ENCODE measurements around the gene HSF2BP. TPM values are rescaled to one million over a fixed set of nuclear protein-coding genes. Genes with fewer than 3 reads are reported as not detected.

Gene HSF2BP
- total RNA-seq, 2 experiments from 2014 or later, result 1.5 TPM

DNA sequence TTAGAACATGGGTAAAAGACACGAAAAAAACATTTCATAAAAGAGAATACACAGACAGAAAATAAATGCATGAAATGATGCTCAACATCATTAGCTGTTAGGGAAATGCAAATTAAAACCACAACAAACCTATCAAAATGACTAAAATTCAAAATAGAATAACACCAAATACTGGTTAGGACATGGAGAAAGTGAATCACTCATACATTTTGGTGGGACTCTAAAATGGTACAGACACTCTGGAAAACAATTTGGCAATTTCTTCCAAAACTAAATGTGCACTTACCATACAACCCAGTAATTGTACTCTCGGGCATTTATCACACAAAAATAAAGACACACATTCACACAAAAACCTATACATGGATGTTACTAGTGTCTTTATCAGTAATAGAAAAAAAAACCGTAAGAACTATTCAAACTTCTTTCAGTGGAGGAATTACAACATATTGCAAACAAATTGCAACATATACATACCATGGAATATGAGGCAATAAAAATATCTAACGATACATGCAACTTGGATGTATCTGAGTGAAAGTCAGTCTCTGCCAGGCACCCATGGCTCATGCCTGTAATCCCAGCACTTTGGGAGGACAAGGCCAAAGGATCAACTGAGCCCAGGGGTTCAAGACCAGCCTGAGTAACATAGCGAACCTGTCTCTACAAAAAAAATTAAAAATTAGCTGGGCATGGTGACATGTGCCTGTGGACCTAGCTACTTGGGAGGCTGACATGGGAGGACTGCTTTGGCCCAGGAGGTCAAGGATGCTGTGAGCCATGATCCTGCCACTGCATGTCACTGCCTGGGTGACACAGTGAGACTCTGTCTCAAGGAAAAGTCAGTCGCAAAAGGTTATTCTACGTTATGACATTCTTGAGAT, 19.6 kb downstream of the HSF2BP start:
- H3K27me3 Mint-ChIP-seq, result no peaks in the 10 kb centered on the region
- ATAC-seq, result no peak
- intact Hi-C loops (cut with micrococcal nuclease), result no loop called here
- peaks cover 3% of the 10 kb centered on the region for H3K4me1 Mint-ChIP-seq (ENCODE audit: low read depth)
- no peak overlapping the region for H3K27ac Mint-ChIP-seq
- ChIA-PET CTCF (interaction anchor here (2.5 kb wide), 1 partner anchor 7 kb away, joined by 6 read pairs; no protein-coding TSS in a partner anchor), POLR2A (no interaction called here)
- DNase-seq, result no peak
- TF ChIP-seq, protein P1, sequence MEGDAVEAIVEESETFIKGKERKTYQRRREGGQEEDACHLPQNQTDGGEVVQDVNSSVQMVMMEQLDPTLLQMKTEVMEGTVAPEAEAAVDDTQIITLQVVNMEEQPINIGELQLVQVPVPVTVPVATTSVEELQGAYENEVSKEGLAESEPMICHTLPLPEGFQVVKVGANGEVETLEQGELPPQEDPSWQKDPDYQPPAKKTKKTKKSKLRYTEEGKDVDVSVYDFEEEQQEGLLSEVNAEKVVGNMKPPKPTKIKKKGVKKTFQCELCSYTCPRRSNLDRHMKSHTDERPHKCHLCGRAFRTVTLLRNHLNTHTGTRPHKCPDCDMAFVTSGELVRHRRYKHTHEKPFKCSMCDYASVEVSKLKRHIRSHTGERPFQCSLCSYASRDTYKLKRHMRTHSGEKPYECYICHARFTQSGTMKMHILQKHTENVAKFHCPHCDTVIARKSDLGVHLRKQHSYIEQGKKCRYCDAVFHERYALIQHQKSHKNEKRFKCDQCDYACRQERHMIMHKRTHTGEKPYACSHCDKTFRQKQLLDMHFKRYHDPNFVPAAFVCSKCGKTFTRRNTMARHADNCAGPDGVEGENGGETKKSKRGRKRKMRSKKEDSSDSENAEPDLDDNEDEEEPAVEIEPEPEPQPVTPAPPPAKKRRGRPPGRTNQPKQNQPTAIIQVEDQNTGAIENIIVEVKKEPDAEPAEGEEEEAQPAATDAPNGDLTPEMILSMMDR (IDR thresholded peaks at IDR 0.05), result no peak
- no peaks in the 10 kb centered on the region for H3K9me3 Mint-ChIP-seq
- H3K36me3 Mint-ChIP-seq (ENCODE audit: low read depth), result no peaks in the 10 kb centered on the region
- no peak overlapping the region for H3K4me3 Mint-ChIP-seq

DNA sequence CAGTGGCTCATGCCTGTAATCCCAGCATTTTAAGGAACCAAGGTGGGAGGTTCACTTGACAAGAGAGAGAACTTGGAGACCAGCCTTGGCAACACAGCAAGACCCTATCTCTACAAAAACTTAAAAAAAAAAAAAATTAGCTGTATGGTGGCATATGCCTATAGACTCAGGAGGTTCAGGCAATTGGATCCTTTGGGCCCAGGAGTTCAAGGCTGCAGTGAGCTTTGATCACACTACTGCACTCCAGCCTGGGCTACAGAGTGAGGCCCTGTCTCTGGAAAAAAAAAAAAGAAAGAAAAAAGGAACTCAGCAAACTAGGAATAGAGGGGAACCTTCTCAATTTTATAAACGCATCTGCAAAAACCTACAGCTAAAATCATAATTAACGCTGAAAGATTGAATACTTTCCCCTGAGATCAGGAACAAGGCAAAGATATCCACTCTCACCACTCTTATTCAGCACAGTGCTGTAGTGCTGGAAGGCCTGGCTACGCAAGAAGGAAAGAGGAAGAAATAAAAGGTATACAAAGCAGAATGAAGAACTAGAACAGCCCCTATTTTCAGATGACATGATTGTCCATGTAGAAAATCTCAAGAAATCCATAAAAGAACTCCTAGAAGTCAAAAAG, 21.6 kb downstream of the HSF2BP start:
- no peak for ATAC-seq
- Mint-ChIP-seq H3K27ac (no peak overlapping the region), H3K4me1 (ENCODE audit: low read depth) (peaks cover 3% of the 10 kb centered on the region), H3K36me3 (ENCODE audit: low read depth) (no peaks in the 10 kb centered on the region), H3K9me3 (no peaks in the 10 kb centered on the region), H3K4me3 (no peak overlapping the region), H3K27me3 (no peaks in the 10 kb centered on the region)
- no peak for DNase-seq
- intact Hi-C loops (cut with micrococcal nuclease), result no loop called here
- CTCF ChIA-PET, result interaction anchor here (2.5 kb wide), 1 partner anchor 9 kb away, joined by 6 read pairs; no protein-coding TSS in a partner anchor
- TF ChIP-seq, protein P1 (IDR thresholded peaks at IDR 0.05), result no peak
- POLR2A ChIA-PET, result no interaction called here

DNA sequence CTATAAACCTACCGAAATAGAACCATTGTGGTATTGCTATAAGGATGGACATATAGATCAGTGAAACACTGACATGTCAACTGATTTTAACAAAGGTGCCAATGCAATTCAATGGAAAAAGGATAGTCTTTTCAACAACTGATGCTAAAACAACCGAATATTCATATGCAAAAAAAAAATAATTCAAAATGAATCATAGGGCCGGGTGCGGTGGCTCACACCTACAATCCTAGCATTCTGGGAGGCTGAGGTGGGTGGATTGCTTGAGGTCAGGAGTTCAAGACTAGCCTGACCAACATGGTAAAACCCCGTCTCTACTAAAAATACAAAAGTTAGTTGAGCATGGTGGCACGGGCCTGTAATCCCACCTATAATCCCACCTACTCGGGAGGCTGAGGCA, 23.9 kb downstream of the HSF2BP start:
- CTCF ChIA-PET, result no interaction called here
- H3K27ac Mint-ChIP-seq, result no peak overlapping the region
- H3K4me3 Mint-ChIP-seq, result no peak overlapping the region
- H3K4me1 Mint-ChIP-seq (ENCODE audit: low read depth), result peaks cover 3% of the 10 kb centered on the region
- H3K9me3 Mint-ChIP-seq, result no peaks in the 10 kb centered on the region
- no peaks in the 10 kb centered on the region for H3K36me3 Mint-ChIP-seq (ENCODE audit: low read depth)
- POLR2A ChIA-PET, result no interaction called here
- H3K27me3 Mint-ChIP-seq, result no peaks in the 10 kb centered on the region
- intact Hi-C loops (cut with micrococcal nuclease), result no loop called here
- TF ChIP-seq, protein P1 (IDR thresholded peaks at IDR 0.05), result no peak
- ATAC-seq (no peak), DNase-seq (no peak)

DNA sequence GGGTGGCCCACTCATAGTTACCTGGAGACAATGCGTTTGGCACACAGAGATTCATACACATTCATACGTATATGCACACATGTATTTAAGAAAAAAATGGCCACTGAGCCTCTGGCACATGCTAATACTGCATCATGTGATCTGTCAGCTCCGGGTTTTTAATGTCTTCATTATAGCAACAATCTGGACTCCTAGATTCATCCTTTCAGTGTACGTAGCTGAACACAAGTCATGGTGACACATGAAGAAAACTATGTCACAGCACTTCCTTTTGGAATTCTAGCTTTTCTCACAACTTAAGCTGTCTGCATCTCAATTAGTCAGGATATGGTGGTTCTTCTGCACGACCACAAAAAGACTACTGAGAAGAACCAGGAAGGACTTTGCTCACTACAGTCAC, 24.7 kb downstream of the HSF2BP start:
- no peak for ATAC-seq
- CTCF ChIA-PET, result interaction anchor here (2.8 kb wide), 1 partner anchor 11 kb away, joined by 12 read pairs; no protein-coding TSS in a partner anchor

More for the DNA sequence above, 24.7 kb downstream of the HSF2BP start:
- H3K27me3 Mint-ChIP-seq, result no peaks in the 10 kb centered on the region
- H3K9me3 Mint-ChIP-seq, result no peaks in the 10 kb centered on the region
- intact Hi-C loops (cut with micrococcal nuclease), result no loop called here
- TF ChIP-seq, protein P1 (IDR thresholded peaks at IDR 0.05), result no peak
- peaks cover 3% of the 10 kb centered on the region for H3K4me1 Mint-ChIP-seq (ENCODE audit: low read depth)
- no peaks in the 10 kb centered on the region for H3K36me3 Mint-ChIP-seq (ENCODE audit: low read depth)
- POLR2A ChIA-PET, result no interaction called here
- no peak overlapping the region for H3K27ac Mint-ChIP-seq
- no peak for DNase-seq
- H3K4me3 Mint-ChIP-seq, result no peak overlapping the region

Data from activated CD8-positive, alpha-beta T cell treated with anti-CD3 and anti-CD28 coated beads for 36 hours (primary cell).